ENCODE data around the gene C11orf21. TPM values are rescaled to one million over a fixed set of nuclear protein-coding genes. Genes with fewer than 3 reads are reported as not detected.

C11orf21 gene
- total and polyA plus RNA-seq, 2 of the 8 experiments (the other 6 are each of a cell fraction or from before 2014, with no cell fraction given): not detected

DNA sequence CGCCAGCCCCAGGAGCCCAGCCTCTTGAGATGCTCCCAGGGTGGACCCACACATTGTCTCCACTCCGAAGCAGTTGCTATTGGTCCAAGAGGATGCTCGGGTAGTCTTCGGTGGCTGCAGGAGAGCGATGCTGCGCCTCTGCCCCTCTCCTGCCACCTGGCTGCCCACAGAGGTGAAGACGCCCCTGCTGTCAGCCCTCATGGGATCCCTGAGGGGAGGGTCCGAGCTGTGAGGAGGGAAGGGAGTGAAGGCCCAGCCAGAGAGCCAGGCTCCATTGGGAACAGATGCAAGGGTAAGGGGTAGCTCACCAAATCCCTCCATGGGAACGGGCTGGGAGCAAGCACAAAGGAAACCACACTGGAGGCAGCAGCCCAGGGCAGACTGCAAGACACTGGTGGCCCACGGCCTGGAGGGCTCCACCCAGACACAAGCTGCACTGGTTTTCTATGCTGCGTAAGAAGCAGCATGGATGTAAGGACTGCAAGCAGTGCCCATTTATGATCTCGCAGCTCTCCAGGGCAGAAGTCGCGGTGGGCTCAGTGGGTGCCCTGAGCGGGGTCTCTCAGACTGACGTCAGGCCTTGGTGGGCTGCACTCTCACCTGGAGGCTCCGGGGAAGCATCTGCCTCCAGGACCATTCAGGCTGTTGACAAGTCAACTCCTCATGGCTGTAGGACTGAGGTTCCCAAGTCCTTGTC lies 15.8 kb upstream of the C11orf21 start:
- TF ChIP-seq KDM4A (IDR thresholded peaks at IDR 0.05; ENCODE audit: low read depth, low read length, severe bottlenecking) (no peak), GTF2F1 (IDR thresholded peaks at IDR 0.05; ENCODE audit: borderline replicate concordance, low read depth, low read length) (no peak), RAD21 (IDR thresholded peaks at IDR 0.05 in 1 of 2, conservative IDR thresholded peaks at IDR 0.05 in 1 of 2; ENCODE audit: low read depth in 2 of 2, low read length in 2 of 2) (no peak), CTCF (IDR thresholded peaks at IDR 0.05; ENCODE audit: control extremely low read depth in 1 of 3, insufficient read depth in 1 of 3, low read depth in 1 of 3, low read length in 3 of 3) (peak in 2 of 3 experiments; percentile 3 to 20; a peak in 2 of 4 replicates), SIX5 (IDR thresholded peaks at IDR 0.05; ENCODE audit: low read depth, low read length) (no peak), RBBP5 (IDR thresholded peaks at IDR 0.05; ENCODE audit: borderline replicate concordance, low read depth, low read length) (no peak)
- FAIRE-seq: no peak
- no peak for DNase-seq (ENCODE audit: low read depth in 1 of 2, low spot score in 2 of 2)

More for the DNA sequence above, 15.8 kb upstream of the C11orf21 start:
- Histone ChIP-seq H3K79me1 (ENCODE audit: low read depth, low read length) (no peaks in the 10 kb centered on the region), H3K27ac (ENCODE audit: low read depth, low read length) (no peak overlapping the region), H2BK15ac (ENCODE audit: low read length) (no peak overlapping the region), H3K79me2 (ENCODE audit: control insufficient read depth in 1 of 2, insufficient read depth in 2 of 2, low read length in 2 of 2) (no peaks in the 10 kb centered on the region), H2BK5ac (ENCODE audit: low read depth, low read length) (no peak overlapping the region), H3K9me3 (ENCODE audit: insufficient read depth in 2 of 2, low read depth in 1 of 2, low read length in 1 of 2) (no peaks in the 10 kb centered on the region; a peak in 1 of 4 replicates), H3K4me1 (replicated peaks in 1 of 4; ENCODE audit: control insufficient read depth in 3 of 4, insufficient read depth in 4 of 4, low read length in 3 of 4) (no peaks in the 10 kb centered on the region), H4K20me1 (replicated peaks in 1 of 2; ENCODE audit: control insufficient read depth in 1 of 2, insufficient read depth in 2 of 2, low read length in 2 of 2) (no peaks in the 10 kb centered on the region), H2BK12ac (ENCODE audit: low read depth, low read length) (no peak overlapping the region), H2AFZ (ENCODE audit: low read length) (no peak overlapping the region), H3K9ac (replicated peaks in 1 of 4; ENCODE audit: extremely low read depth in 1 of 4, low read depth in 3 of 4, low read length in 3 of 4) (no peak overlapping the region), H3K4me2 (ENCODE audit: insufficient read depth in 1 of 2, low read depth in 2 of 2, low read length in 2 of 2) (no peak overlapping the region), H3K36me3 (ENCODE audit: control insufficient read depth in 2 of 4, insufficient read depth in 4 of 4, low read length in 3 of 4) (no peaks in the 10 kb centered on the region), H2BK120ac (replicated peaks; ENCODE audit: low read depth, low read length) (no peak overlapping the region), H2AK5ac (ENCODE audit: low read depth, low read length) (no peak overlapping the region), H4K8ac (ENCODE audit: extremely low read depth, insufficient read depth, low read length) (no peak overlapping the region), H3K14ac (ENCODE audit: insufficient read length) (no peak overlapping the region), H4K91ac (replicated peaks; ENCODE audit: insufficient read length, low read length) (no peak overlapping the region), H4K5ac (ENCODE audit: insufficient read length, low read depth, low read length) (no peak overlapping the region), H3K56ac (replicated peaks; ENCODE audit: insufficient read length, low read depth, low read length) (no peak overlapping the region), H3K4me3 (ENCODE audit: extremely low read depth in 1 of 4, insufficient read depth in 2 of 4, low read depth in 3 of 4, low read length in 4 of 4) (no peak overlapping the region), H3K27me3 (replicated peaks in 1 of 4; ENCODE audit: control insufficient read depth in 3 of 4, extremely low read depth in 1 of 4, insufficient read depth in 3 of 4, low read length in 3 of 4) (peaks cover 0 to 2% (median 0%) of the 10 kb centered on the region in 4 experiments; a peak in 1 of 7 replicates), H3K4ac (replicated peaks; ENCODE audit: insufficient read length, low read depth, low read length) (no peak overlapping the region), H3K23ac (ENCODE audit: insufficient read length) (no peak overlapping the region), H3K23me2 (ENCODE audit: low read depth, low read length) (no peaks in the 10 kb centered on the region), H3K18ac (ENCODE audit: extremely low read depth, low read length) (no peak overlapping the region), H2BK20ac (ENCODE audit: low read length) (no peak overlapping the region)
- CTCF ChIA-PET (ENCODE audit: partially characterized antibody): interaction anchor here (1.0 to 3.8 kb wide), 11 partner anchors 9 to 148 kb away, joined by 3 to 34 read pairs (median 5); no protein-coding TSS in a partner anchor
- POLR2A ChIA-PET (ENCODE audit: partially characterized antibody): interaction anchor here (0.6 to 1.1 kb wide), 3 partner anchors 60 to 174 kb away, joined by 3 to 5 read pairs (median 3); no protein-coding TSS in a partner anchor
- 84% methylated on average over 17 of the region's 17 CpGs; no CpG with 5 or more reads in 1 of the 2 experiments for WGBS, 2 experiments (ENCODE audit: extremely low coverage in 1 of 2, insufficient coverage in 1 of 2, insufficient read length in 1 of 2, insufficient replicate concordance in 2 of 2, low coverage in 1 of 2, low lambda C conversion rate in 2 of 2, missing lambda C conversion rate in 1 of 2)

Data from H1 (cell line).